ENCODE results near the gene USP8. TPM values are rescaled to one million over a fixed set of nuclear protein-coding genes. Genes with fewer than 3 reads are reported as not detected.
A peak's percentile ranks its signal among the peaks of the same experiment; 100 is the strongest.
"Not testable (repeated sequence)": the region's sequence is repeated elsewhere in the genome, so short reads cannot be mapped to it uniquely, and the experiment has no call there.

The USP8 gene
- total RNA-seq, 3 donors from 2014 or later, result 40.7 to 47.3 (median 43.1) TPM

DNA sequence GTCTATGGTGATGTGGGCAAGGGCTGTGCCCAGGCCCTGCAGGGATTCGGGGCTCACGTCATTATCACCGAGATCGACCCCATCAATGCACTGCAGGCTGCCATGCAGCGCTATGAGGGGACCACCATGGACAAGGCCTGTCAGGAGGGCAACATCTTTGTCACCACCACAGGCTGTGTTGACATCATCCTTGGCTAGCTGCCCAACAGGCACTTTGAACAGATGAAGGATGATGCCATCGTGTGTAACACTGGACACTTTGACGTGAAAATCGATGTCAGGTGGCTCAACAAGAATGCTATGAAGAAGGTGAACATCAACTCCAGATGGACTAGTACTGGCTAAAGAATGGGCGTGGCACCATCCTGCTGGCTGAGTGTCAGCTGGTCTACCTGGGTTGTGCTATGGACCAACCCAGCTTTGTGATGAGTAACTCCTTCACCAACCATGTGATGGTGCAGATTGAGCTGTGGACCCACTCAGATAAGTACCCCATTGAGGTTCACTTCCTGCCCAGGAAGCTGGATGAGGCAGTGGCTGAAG, 6.1 kb upstream of the USP8 start:
- H3K27me3 Mint-ChIP-seq (ENCODE audit: low read depth), result no peaks in the 10 kb centered on the region
- ATAC-seq (no peak), DNase-seq (no peak)
- H3K36me3 Mint-ChIP-seq (ENCODE audit: insufficient read depth), result no peaks in the 10 kb centered on the region
- H3K9me3 Mint-ChIP-seq, result no peaks in the 10 kb centered on the region
- no peak overlapping the region for H3K4me3 Mint-ChIP-seq
- no peaks in the 10 kb centered on the region for H3K4me1 Mint-ChIP-seq (ENCODE audit: low read depth)

DNA sequence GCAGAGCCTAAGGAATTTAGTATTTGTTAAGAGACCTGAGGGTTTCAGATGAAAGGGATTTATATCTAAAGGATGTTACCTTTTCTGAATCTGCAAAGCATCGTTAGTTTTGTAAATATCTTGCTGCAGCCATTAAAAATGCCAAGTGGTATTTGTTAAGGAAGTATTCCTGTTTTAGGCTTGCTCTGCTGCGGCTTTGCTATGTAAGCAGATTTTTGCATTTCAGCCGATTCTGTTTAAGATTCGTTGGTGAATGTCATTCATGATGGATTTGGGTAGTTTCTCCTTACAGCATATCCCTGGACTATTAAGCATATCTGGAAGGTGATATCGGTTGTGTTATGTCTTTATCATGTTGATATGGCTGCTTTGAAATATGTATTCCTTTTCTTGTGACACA, 1.0 kb downstream of the USP8 start:
- Mint-ChIP-seq H3K9me3 (no peaks in the 10 kb centered on the region), H3K4me3 (peak overlapping the region; percentile 99), H3K4me1 (ENCODE audit: low read depth) (peaks cover 43% of the 10 kb centered on the region), H3K36me3 (ENCODE audit: insufficient read depth) (peaks cover 10% of the 10 kb centered on the region), H3K27me3 (ENCODE audit: low read depth) (no peaks in the 10 kb centered on the region)
- ATAC-seq, result no peak
- DNase-seq, result no peak

- ATAC-seq; H3K9me3 Mint-ChIP-seq; H3K27me3 Mint-ChIP-seq (ENCODE audit: low read depth); DNase-seq: not testable (repeated sequence)
- Mint-ChIP-seq H3K36me3 (ENCODE audit: insufficient read depth) (peaks cover 10% of the 10 kb centered on the region), H3K4me1 (ENCODE audit: low read depth) (peaks cover 46% of the 10 kb centered on the region), H3K4me3 (peak overlapping the region; percentile 99)
Observed at GRCh38 chr15:50425678-50426246, 1.6 kb downstream of the USP8 start.

DNA sequence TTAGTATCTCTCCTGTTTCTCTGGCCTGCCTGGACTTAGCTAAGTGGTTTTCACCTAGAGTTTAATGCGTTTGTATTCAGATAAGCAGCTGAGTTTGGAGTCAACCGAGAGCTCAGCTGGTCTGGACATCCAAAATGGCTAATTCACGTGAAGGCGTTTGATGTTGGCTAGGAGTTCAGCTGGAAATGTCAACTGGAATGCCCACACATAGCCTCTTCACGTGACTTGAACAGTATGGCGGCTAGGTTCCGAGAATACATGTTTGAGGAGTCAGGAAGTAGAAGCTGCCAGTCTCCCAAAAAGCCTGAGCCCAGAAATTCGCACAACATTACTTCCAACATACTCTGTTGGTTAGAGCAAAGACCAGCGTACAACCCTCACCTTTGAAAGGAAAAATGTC, 2.2 kb downstream of the USP8 start:
- Mint-ChIP-seq H3K27me3 (ENCODE audit: low read depth) (no peaks in the 10 kb centered on the region), H3K4me3 (peak overlapping the region; percentile 37), H3K9me3 (no peaks in the 10 kb centered on the region), H3K36me3 (ENCODE audit: insufficient read depth) (peaks cover 10% of the 10 kb centered on the region), H3K4me1 (ENCODE audit: low read depth) (peaks cover 52% of the 10 kb centered on the region)
- no peak for DNase-seq
- ATAC-seq, result no peak

GRCh38 chr15:50431204-50431603, 7.0 kb downstream of the USP8 start:
- Mint-ChIP-seq H3K4me1 (ENCODE audit: low read depth) (peaks cover 53% of the 10 kb centered on the region), H3K9me3 (no peaks in the 10 kb centered on the region), H3K36me3 (ENCODE audit: insufficient read depth) (peaks cover 21% of the 10 kb centered on the region), H3K4me3 (no peak overlapping the region), H3K27me3 (ENCODE audit: low read depth) (no peaks in the 10 kb centered on the region)
- ATAC-seq (no peak), DNase-seq (no peak)

DNA sequence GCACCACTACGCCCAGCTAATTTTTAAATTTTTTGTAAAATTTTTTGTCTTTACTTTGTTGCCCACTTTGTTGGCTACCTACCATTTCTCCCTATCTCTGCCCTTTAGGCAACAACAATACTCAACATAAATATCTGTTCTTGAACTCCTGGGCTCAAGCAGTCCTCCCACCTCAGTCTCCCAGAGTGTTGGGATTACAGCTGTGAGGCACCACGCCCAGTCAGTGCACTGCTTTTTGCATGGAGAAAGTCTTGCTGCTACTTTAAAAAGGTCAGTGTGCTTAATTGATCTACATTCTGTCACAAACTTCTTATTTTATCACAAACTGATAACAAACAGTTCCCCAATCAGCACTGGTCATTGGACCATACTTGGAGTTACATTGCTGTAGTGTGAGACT, 8.0 kb downstream of the USP8 start:
- Mint-ChIP-seq H3K4me3 (no peak overlapping the region), H3K9me3 (no peaks in the 10 kb centered on the region), H3K27me3 (ENCODE audit: low read depth) (no peaks in the 10 kb centered on the region), H3K36me3 (ENCODE audit: insufficient read depth) (peaks cover 19% of the 10 kb centered on the region), H3K4me1 (ENCODE audit: low read depth) (peaks cover 45% of the 10 kb centered on the region)
- no peak for ATAC-seq
- DNase-seq, result no peak

DNA sequence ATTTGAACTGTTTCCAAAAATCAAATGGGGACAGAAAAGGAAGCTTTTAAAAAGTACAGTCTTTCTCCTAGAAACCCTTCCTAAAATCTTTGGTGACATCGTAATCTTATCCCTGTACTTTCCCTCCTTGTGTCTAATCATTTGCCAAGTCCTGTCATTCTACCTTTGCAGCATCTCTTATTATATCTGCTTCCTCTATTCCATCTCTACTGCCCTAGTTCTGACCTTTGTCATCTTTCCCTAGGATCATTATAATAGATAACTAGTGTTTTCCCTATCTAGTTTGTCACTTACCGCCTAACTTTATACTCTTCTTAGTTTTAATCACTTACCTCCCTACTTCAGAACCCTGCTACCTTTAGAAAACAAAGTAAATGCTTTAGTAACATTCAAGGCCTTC, 11.6 kb downstream of the USP8 start:
- ATAC-seq (no peak), DNase-seq (no peak)
- peaks cover 31% of the 10 kb centered on the region for H3K4me1 Mint-ChIP-seq (ENCODE audit: low read depth)
- H3K27me3 Mint-ChIP-seq (ENCODE audit: low read depth), result no peaks in the 10 kb centered on the region
- H3K36me3 Mint-ChIP-seq (ENCODE audit: insufficient read depth), result peaks cover 17% of the 10 kb centered on the region
- no peaks in the 10 kb centered on the region for H3K9me3 Mint-ChIP-seq
- no peak overlapping the region for H3K4me3 Mint-ChIP-seq

- no peak for DNase-seq
- Mint-ChIP-seq H3K36me3 (ENCODE audit: insufficient read depth) (peaks cover 10% of the 10 kb centered on the region), H3K4me1 (ENCODE audit: low read depth) (peaks cover 14% of the 10 kb centered on the region), H3K27me3 (ENCODE audit: low read depth) (no peaks in the 10 kb centered on the region), H3K9me3 (no peaks in the 10 kb centered on the region), H3K4me3 (no peak overlapping the region)
- ATAC-seq, result no peak
Observed at GRCh38 chr15:50438251-50438650, 14.0 kb downstream of the USP8 start.

DNA sequence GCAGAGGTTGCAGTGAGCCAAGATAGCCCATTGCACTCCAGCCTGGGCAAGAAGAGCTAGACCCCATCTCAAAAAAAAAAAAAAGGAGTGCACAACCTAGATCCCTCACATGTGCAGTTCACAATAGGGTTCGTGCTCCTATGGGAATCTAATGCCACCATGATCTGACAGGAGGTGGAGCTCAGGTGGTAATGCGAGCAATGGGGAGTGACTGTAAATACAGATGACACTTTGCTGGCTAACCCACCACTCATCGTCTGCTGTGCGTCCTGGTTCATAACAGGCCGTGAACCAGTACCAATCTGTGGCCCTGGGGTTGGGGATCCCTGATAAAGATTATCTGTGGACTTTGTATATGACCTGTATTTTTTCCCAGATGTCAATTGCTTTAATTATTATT, 16.7 kb downstream of the USP8 start:
- ATAC-seq (no peak), DNase-seq (no peak)
- H3K4me3 Mint-ChIP-seq, result no peak overlapping the region
- no peaks in the 10 kb centered on the region for H3K9me3 Mint-ChIP-seq
- no peaks in the 10 kb centered on the region for H3K27me3 Mint-ChIP-seq (ENCODE audit: low read depth)
- H3K4me1 Mint-ChIP-seq (ENCODE audit: low read depth), result peaks cover 16% of the 10 kb centered on the region
- peaks cover 12% of the 10 kb centered on the region for H3K36me3 Mint-ChIP-seq (ENCODE audit: insufficient read depth)

DNA sequence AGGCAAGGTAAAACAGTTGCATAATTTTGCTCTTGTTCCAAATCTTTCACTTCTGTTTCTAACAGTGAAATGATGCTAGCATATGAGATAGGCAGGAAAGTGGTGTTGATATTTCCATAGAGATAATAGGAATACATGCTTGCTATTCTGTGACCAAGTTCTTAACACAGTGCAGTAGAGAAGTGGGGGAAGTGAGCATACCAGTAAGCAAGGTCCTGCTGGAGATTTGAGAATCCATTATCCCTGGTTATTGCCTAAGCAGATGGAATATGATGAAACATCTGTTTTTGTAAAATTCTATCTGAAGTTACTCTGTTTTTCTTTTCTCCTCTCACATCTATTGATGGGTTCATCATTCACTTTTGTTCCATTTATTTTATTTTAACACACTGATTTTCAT, 28.7 kb downstream of the USP8 start:
- no peaks in the 10 kb centered on the region for H3K27me3 Mint-ChIP-seq (ENCODE audit: low read depth)
- peaks cover 3% of the 10 kb centered on the region for H3K4me1 Mint-ChIP-seq (ENCODE audit: low read depth)
- peaks cover 24% of the 10 kb centered on the region for H3K36me3 Mint-ChIP-seq (ENCODE audit: insufficient read depth)
- ATAC-seq (no peak), DNase-seq (no peak)
- no peak overlapping the region for H3K4me3 Mint-ChIP-seq
- no peaks in the 10 kb centered on the region for H3K9me3 Mint-ChIP-seq

DNA sequence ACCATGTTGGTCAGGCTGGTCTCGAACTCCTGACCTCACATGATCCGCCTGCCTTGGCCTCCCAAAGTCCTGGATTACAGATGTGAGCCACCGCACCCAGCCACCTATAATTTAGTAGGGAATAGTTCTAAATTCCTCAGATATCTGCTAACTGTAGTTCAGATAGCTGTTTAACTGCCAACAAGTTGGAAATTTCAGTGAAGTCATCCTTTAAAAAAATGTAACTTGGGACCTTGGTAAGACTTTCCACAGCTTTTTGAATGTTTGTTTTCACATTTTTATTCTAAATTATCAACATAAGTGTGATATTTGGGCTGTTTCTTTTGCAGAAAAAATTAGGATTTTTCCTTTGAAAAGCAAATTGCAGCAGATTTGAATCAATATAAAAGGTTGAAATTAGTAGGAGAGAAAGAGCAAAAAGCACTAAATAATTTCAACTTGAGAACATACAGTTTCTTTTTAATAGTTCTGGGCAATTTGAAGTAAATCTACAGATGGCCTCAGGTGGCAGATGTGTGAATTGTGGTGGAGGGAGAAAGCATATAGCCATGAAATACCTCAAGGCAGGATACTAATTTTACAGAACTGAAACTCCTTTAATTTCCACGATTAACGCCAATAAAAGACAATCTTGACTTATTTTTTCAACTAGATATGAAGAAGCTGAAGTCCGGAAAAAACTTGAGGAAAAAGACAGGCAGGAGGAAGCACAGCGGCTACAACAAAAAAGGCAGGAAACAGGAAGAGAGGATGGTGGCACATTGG, 34.3 kb downstream of the USP8 start:
- Mint-ChIP-seq H3K9me3 (no peaks in the 10 kb centered on the region), H3K4me1 (ENCODE audit: low read depth) (no peaks in the 10 kb centered on the region), H3K4me3 (no peak overlapping the region), H3K27me3 (ENCODE audit: low read depth) (no peaks in the 10 kb centered on the region), H3K36me3 (ENCODE audit: insufficient read depth) (peaks cover 25% of the 10 kb centered on the region)
- no peak for DNase-seq
- ATAC-seq, result no peak

DNA sequence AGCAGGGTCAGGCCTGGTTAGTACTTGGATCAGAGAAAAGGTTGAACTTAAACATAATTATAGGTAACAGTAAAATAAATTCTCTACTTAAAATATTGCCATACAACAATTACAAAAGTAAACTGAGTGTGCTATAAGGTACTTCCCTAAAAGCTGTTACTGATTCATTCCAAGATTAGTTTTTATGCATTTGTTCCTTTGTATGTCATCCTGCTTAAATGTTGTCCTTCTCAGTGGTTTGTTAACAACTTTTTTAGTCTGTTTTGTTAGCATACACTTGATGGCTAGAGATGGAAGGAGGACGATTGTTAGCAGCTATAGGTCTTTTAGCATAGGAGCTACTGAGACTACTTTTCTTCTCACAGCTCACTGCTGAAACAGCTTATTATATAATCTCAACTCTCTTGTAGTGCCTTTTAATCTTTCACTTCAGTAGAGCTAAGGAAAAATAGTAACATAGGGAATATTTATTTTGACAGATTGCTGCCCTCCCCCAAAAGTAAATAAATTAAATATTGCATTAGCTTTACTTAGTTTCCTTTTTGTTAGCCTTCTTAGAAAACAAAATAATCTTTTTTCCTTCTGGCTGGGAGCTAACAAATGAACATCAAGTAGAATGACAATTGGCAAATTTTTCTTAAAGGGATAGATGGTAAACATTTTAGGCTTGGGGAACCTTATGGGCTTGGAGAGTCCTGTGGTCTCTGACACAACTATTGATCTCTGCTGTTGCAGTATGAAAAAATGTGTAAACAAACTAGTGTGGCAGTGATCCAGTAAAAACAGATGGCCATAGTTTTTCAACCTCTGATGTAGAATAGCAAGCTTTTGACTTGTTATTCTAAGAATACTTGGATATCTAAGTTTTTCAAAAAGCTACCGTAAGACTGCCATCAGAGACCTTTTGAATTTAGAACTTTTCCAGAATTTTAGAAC, 39.5 kb downstream of the USP8 start:
- H3K4me1 Mint-ChIP-seq (ENCODE audit: low read depth), result peaks cover 2% of the 10 kb centered on the region
- H3K4me3 Mint-ChIP-seq, result no peak overlapping the region
- H3K36me3 Mint-ChIP-seq (ENCODE audit: insufficient read depth), result peaks cover 32% of the 10 kb centered on the region
- no peaks in the 10 kb centered on the region for H3K9me3 Mint-ChIP-seq
- H3K27me3 Mint-ChIP-seq (ENCODE audit: low read depth), result no peaks in the 10 kb centered on the region
- ATAC-seq, result no peak
- DNase-seq, result no peak

- Mint-ChIP-seq H3K4me3 (no peak overlapping the region), H3K27me3 (ENCODE audit: low read depth) (no peaks in the 10 kb centered on the region), H3K9me3 (no peaks in the 10 kb centered on the region), H3K36me3 (ENCODE audit: insufficient read depth) (peaks cover 27% of the 10 kb centered on the region), H3K4me1 (ENCODE audit: low read depth) (no peaks in the 10 kb centered on the region)
- ATAC-seq (no peak), DNase-seq (no peak)
Observed at GRCh38 chr15:50471072-50471471, 46.9 kb downstream of the USP8 start.

DNA sequence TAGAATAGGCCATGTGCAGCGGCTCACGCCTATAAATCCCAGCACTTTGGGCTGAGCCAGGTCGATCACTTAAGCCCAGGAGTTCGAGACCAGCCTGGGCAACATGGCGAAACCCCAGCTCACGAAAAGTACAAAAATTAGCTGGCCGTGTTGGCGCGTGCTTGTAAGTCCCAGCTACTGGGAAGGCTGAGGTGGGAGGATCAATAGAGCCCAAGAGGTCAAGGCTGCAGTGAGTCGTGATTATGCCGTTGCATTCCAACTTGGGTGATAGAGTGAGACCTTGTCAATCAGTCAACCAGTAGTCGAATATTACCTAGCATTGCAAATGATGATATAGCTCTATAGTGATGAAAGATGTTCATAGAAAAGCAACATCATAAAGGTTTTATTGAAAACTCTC, 51.9 kb downstream of the USP8 start:
- no peak for DNase-seq
- H3K27me3 Mint-ChIP-seq (ENCODE audit: low read depth), result no peaks in the 10 kb centered on the region
- peaks cover 32% of the 10 kb centered on the region for H3K36me3 Mint-ChIP-seq (ENCODE audit: insufficient read depth)
- no peak for ATAC-seq
- H3K4me1 Mint-ChIP-seq (ENCODE audit: low read depth), result no peaks in the 10 kb centered on the region
- no peaks in the 10 kb centered on the region for H3K9me3 Mint-ChIP-seq
- no peak overlapping the region for H3K4me3 Mint-ChIP-seq
